ENCODE results near the gene STPG3.
"Not testable (repeated sequence)": the region's sequence is repeated elsewhere in the genome, so short reads cannot be mapped to it uniquely, and the experiment has no call there.

Gene STPG3

DNA sequence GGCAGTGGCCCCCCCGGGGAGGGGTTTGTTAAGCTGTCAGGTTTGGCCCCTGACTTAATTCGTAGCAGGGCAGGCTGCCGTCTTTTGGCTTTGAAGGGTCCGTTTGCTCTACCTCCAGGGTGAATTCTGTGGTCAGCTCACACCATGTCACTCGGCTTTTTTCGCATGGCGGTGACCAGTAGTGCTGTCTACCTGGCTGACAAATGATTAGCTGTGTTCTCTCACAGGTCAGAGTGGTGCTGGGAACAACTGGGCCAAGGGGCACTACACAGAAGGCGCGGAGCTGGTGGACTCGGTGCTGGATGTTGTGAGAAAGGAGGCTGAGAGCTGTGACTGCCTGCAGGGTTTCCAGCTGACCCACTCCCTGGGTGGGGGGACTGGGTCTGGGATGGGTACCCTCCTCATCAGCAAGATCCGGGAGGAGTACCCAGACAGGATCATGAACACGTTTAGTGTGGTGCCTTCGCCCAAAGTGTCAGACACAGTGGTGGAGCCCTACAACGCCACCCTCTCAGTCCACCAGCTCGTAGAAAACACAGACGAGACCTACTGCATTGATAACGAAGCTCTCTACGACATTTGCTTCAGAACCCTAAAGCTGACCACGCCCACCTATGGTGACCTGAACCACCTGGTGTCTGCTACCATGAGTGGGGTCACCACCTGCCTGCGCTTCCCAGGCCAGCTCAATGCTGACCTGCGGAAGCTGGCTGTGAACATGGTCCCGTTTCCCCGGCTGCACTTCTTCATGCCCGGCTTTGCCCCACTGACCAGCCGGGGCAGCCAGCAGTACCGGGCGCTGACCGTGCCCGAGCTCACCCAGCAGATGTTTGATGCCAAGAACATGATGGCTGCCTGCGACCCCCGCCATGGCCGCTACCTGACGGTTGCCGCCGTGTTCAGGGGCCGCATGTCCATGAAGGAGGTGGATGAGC is 8.6 kb upstream of the STPG3 start:
- H3K9ac ChIP-seq (ENCODE audit: low read length), result peak overlapping the region; percentile 99
- no peak overlapping the region for H2AFZ ChIP-seq (ENCODE audit: low read length)
- H3K27me3 ChIP-seq (ENCODE audit: insufficient read depth, low read length), result 0 out of 2 replicates have a peak, but pooled peaks cover 6% of the 10 kb centered on the region
- H3K79me2 ChIP-seq (ENCODE audit: insufficient read depth, low read length), result peaks cover 6% of the 10 kb centered on the region; the same call in 1 of the 2 replicates
- no peaks in the 10 kb centered on the region for H3K9me2 ChIP-seq (ENCODE audit: low read depth, low read length)
- H3K27ac ChIP-seq (ENCODE audit: low read depth, low read length, poor library complexity, severe bottlenecking), result no peak overlapping the region
- H3F3A ChIP-seq (ENCODE audit: insufficient read depth, low read length), result no peaks in the 10 kb centered on the region
- H3K4me3 ChIP-seq (ENCODE audit: low read depth, low read length, poor library complexity, severe bottlenecking), result peak overlapping the region; percentile 100
- H3K9me3 ChIP-seq (ENCODE audit: low read length), result no peaks in the 10 kb centered on the region
- no peak for TF ChIP-seq EZH2 (IDR thresholded peaks at IDR 0.05; ENCODE audit: borderline replicate concordance, low read length)
- no peak for TF ChIP-seq CTCF (IDR thresholded peaks at IDR 0.05; ENCODE audit: low read length)
- H3K4me2 ChIP-seq (ENCODE audit: low read length), result peak overlapping the region; percentile 100
- H4K20me1 ChIP-seq (ENCODE audit: insufficient read depth, low read length), result no peaks in the 10 kb centered on the region
- H3K4me1 ChIP-seq (ENCODE audit: insufficient read depth, low read length, severe bottlenecking), result peaks cover 30% of the 10 kb centered on the region
- peaks cover 28% of the 10 kb centered on the region for H3K36me3 ChIP-seq (ENCODE audit: insufficient read depth, low read length)

GRCh38 chr9:137243266-137243625 is 7.8 kb upstream of the STPG3 start:
- not testable (repeated sequence) for H2AFZ ChIP-seq (ENCODE audit: low read length); H3K9ac ChIP-seq (ENCODE audit: low read length); H4K20me1 ChIP-seq (ENCODE audit: insufficient read depth, low read length); H3K9me2 ChIP-seq (ENCODE audit: low read depth, low read length); H3F3A ChIP-seq (ENCODE audit: insufficient read depth, low read length); H3K27me3 ChIP-seq (ENCODE audit: insufficient read depth, low read length); H3K79me2 ChIP-seq (ENCODE audit: insufficient read depth, low read length); H3K9me3 ChIP-seq (ENCODE audit: low read length); H3K27ac ChIP-seq (ENCODE audit: low read depth, low read length, poor library complexity, severe bottlenecking)
- Histone ChIP-seq H3K4me3 (ENCODE audit: low read depth, low read length, poor library complexity, severe bottlenecking) (peak overlapping the region; percentile 100), H3K4me2 (ENCODE audit: low read length) (peak overlapping the region; percentile 100; the same call in 1 of the 2 replicates), H3K36me3 (ENCODE audit: insufficient read depth, low read length) (peaks cover 28% of the 10 kb centered on the region), H3K4me1 (ENCODE audit: insufficient read depth, low read length, severe bottlenecking) (peaks cover 30% of the 10 kb centered on the region)

DNA sequence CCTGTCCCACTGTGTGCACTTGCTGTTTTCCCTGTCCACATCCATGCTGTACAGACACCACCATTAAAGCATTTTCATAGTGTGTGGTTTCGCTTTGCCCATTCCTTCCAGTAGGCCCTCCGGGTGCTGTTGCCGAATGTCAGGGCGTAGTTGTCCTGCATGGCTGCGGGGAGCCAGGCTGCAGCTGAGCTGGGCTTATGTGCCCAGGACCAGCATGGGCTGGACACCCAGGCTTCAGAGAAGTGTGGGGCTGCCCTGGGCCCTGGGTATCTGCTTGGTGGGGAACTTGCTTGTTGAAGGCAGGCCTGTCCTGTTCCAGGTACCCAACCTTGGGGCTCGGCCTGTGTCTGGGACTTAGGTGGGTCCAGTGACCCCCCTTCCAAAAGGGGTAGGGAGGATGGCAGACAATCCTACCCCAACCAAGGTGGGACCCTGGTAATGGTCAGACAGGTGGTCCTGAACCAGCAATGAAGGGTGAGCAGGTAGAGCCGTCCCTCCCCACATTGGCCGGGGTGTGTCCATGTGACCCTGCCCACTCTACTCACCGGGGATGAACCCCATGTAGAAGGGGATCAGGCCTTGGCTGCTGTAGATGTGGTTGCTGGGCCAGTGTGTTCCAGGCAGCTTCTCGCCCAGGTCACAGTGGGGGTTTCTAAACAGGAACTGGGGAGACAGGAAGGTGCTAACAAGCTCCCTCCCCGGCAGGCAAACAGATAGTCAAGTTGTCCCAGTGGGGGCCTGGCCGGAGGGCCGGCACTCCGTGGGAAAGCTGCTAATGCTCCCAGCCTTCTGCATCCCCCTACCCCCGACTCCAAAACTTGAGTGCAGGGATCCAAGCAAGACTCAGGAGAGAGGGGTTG is 7.2 kb upstream of the STPG3 start:
- peaks cover 28% of the 10 kb centered on the region for H3K36me3 ChIP-seq (ENCODE audit: insufficient read depth, low read length)
- H3F3A ChIP-seq (ENCODE audit: insufficient read depth, low read length), result no peaks in the 10 kb centered on the region
- H3K9me3 ChIP-seq (ENCODE audit: low read length), result no peaks in the 10 kb centered on the region
- TF ChIP-seq CTCF (IDR thresholded peaks at IDR 0.05; ENCODE audit: low read length) (no peak), EZH2 (IDR thresholded peaks at IDR 0.05; ENCODE audit: borderline replicate concordance, low read length) (no peak)
- H3K4me2 ChIP-seq (ENCODE audit: low read length), result peak overlapping the region; percentile 100; the same call in 1 of the 2 replicates
- H3K9me2 ChIP-seq (ENCODE audit: low read depth, low read length), result no peaks in the 10 kb centered on the region
- H3K4me3 ChIP-seq (ENCODE audit: low read depth, low read length, poor library complexity, severe bottlenecking), result no peak overlapping the region
- H3K27me3 ChIP-seq (ENCODE audit: insufficient read depth, low read length), result 0 out of 2 replicates have a peak, but pooled peaks cover 6% of the 10 kb centered on the region
- peaks cover 27% of the 10 kb centered on the region for H3K4me1 ChIP-seq (ENCODE audit: insufficient read depth, low read length, severe bottlenecking)
- no peaks in the 10 kb centered on the region for H4K20me1 ChIP-seq (ENCODE audit: insufficient read depth, low read length)
- H3K9ac ChIP-seq (ENCODE audit: low read length), result no peak overlapping the region
- H3K79me2 ChIP-seq (ENCODE audit: insufficient read depth, low read length), result peaks cover 6% of the 10 kb centered on the region; the same call in 1 of the 2 replicates
- no peak overlapping the region for H3K27ac ChIP-seq (ENCODE audit: low read depth, low read length, poor library complexity, severe bottlenecking)
- no peak overlapping the region for H2AFZ ChIP-seq (ENCODE audit: low read length)

Measured in OCI-LY1 (cell line).